Sigmoid colon (tissue), 4 donors: ENCODE data around the gene TEX51.

ENCODE experiments used
- CTCF ChIP-seq, 4 experiments: fragments of 450-650 bp in 3 of 4; fragments of 200-600 bp in 1 of 4; IDR thresholded peaks; one replicate each; pipeline ENCODE4 v1.5.1; 2016 to 2019; ENCODE audit warnings: antibody characterized with exemption in 4 of 4, mild to moderate bottlenecking in 3 of 4, moderate library complexity in 2 of 4
- POLR2AphosphoS5 ChIP-seq, 4 donors: sonication (generic); formaldehyde crosslinking; IDR thresholded peaks; one replicate each; pipeline ENCODE4 v1.6.1; 2017; ENCODE audit warnings: antibody characterized with exemption in 4 of 4

- no peak for TF ChIP-seq CTCF (IDR thresholded peaks at IDR 0.05)
- TF ChIP-seq POLR2AphosphoS5 (IDR thresholded peaks at IDR 0.05), result no peak
Observed at GRCh38 chr2:126883666-126884040, 15.0 kb upstream of the TEX51 start.
